Motor neuron (in vitro differentiated cells): Measurements from ENCODE around the gene SLC16A14. TPM values are rescaled to one million over a fixed set of nuclear protein-coding genes. Genes with fewer than 3 reads are reported as not detected.
A peak's percentile ranks its signal among the peaks of the same experiment; 100 is the strongest.

ENCODE experiments used
- ATAC-seq, 8 experiments: fragments of 200-7000 bp; cut with Tn5 transposase; replicated peaks in 6 of 8; 2 replicates each; pipeline ENCODE4 v1.8.0; 2021; ENCODE audit warnings: mild to moderate bottlenecking in 8 of 8, moderate library complexity in 8 of 8
- H3K27ac ChIP-seq, 2 donors: fragments of 250-450 bp; sonication (Bioruptor Pico); 2 replicates each; pipeline ENCODE4 v1.9.0; 2021; ENCODE audit warnings: antibody characterized with exemption in 2 of 2, mild to moderate bottlenecking in 2 of 2, moderate library complexity in 1 of 2
- H3K4me1 ChIP-seq, 2 donors: fragments of 250-450 bp; sonication (Bioruptor Pico); replicated peaks in 1 of 2; 2 replicates each; pipeline ENCODE4 v1.6.1; 2021; ENCODE audit warnings: antibody characterized with exemption in 2 of 2, mild to moderate bottlenecking in 2 of 2, moderate library complexity in 1 of 2
- H3K4me3 ChIP-seq, 5 donors: fragments of 250-450 bp; sonication (Bioruptor Pico); 2 replicates each; pipeline ENCODE4 v1.9.0; 2021; ENCODE audit warnings: antibody characterized with exemption in 5 of 5, mild to moderate bottlenecking in 5 of 5, moderate library complexity in 4 of 5
- WGBS, 10 experiments: fragments of 450-650 bp; shearing (Covaris generic); methylation state at CpG; one replicate each; pipeline ENCODE4 v1.0.0; 2022; 5-methylcytosine and 5-hydroxymethylcytosine counted together
- in situ Hi-C, 9 experiments: fragments of 400-800 bp; cut with MboI; loops; one replicate each; pipeline ENCODE4 v1.15.0; 2021; ENCODE audit warnings: low sequenced_read_pairs in 9 of 9, low pct_unique_long_range_greater_than_20kb in 2 of 9; ENCODE audit not compliant: unreplicated experiment in 9 of 9
- total RNA-seq, 8 experiments: library from RNA; unstranded; fragments of 300-600 nt; gene quantifications; 2 replicates each; pipeline versions ENCODE4 v1.2.3 to v1.2.4, GENCODE V29; 2022

The SLC16A14 gene
- total RNA-seq, 8 experiments from 2014 or later = 0.10 to 59.9 (median 26.5) TPM

DNA sequence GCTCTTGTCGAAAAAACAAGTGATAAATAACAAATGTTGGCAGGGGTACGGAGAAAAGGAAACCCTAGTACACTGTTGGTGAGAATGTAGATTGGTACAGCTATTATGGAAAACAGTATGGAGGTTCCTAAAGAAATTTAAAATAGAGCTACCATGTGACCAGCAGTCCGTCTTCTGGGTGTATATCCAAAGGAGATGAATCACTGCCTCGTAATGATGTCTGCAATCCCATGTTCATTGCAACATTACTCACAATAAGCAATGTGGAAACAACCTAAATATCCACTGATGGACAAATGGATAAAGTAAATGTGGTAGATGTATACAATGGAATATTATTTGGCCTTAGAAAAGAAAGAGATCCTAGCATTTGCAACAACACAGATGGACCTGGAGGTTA lies 50.6 kb downstream of the SLC16A14 start:
- ATAC-seq = peak in 1 of 8 experiments; percentile 48

GRCh38 chr2:230016844-230017243 lies 51.9 kb downstream of the SLC16A14 start:
- Histone ChIP-seq H3K4me1 (no peaks in the 10 kb centered on the region), H3K4me3 (no peak overlapping the region), H3K27ac (no peak overlapping the region)
- no peak for ATAC-seq
- in situ Hi-C loops = loop anchor here in 3 of 9 experiments (25.0 kb wide), 2 partner anchors 145 to 595 kb away; no protein-coding TSS in a partner anchor

More for the DNA sequence above, 50.6 kb downstream of the SLC16A14 start:
- in situ Hi-C loops = loop anchor here in 3 of 9 experiments (25.0 kb wide), 2 partner anchors 144 to 594 kb away; no protein-coding TSS in a partner anchor
- WGBS, 10 experiments = 0 to 100% (median 92%) methylated on average over 1 to 4 of the region's 4 CpGs; no CpG with 5 or more reads in 1 of the 10 experiments
- Histone ChIP-seq H3K4me1 (no peaks in the 10 kb centered on the region), H3K27ac (no peak overlapping the region), H3K4me3 (no peak overlapping the region)

DNA sequence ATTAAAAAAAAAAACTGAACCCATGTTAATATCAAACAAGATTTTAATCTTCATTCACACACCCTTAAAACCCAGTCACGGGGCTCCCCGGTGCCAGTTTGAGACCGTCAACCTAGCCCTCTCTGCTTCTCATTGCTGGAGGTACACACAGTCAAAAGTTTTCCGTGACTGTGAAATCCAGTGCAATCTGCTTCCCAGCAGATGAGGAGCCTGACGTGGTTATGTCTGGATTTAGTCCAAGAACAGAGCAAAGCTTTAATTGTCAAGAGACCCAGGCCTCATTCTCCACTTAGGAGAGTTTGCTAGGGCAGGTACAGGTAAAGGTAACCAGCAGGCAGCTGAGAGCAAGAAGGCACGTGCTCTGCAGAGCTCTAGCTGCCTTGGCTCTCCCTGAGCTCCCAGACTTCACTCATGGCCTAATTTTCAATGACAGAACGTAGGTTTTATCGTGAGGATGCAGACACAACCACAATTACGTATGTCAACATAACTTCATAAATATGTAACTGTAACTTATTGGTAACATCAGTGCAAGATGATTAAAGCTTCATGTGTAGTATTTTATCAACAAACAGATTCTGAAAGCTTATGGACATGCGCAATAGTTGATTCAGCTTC lies 56.3 kb downstream of the SLC16A14 start:
- no peaks in the 10 kb centered on the region for H3K4me1 ChIP-seq
- in situ Hi-C loops = loop anchor here in 3 of 9 experiments (25.0 kb wide), 2 partner anchors 150 to 600 kb away; no protein-coding TSS in a partner anchor
- WGBS, 10 experiments = 57 to 100% (median 91%) methylated on average over 1 to 9 of the region's 10 CpGs
- H3K4me3 ChIP-seq = no peak overlapping the region
- H3K27ac ChIP-seq = no peak overlapping the region
- no peak for ATAC-seq

- no peaks in the 10 kb centered on the region for H3K4me1 ChIP-seq
- no peak for ATAC-seq
Observed at GRCh38 chr2:230011617-230012016, 57.1 kb downstream of the SLC16A14 start.

DNA sequence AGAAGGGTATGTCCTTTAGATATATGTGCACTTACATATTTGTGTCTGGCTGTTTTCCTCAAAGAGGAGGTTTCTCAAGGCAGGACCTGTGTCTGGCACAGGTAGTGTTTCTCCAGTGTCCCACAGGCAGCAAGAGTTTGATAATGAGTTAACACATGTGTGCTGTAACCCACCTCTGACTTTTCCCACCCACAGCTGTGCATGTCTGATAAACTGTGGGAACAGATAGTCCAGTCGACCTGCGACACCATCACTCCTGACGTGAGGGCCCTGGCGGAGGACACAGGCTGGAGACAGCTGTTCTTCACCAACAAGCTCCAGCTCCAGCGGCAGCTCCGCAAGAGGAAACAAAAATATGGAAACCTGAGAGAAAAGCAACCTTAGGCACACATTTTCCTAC lies 58.2 kb downstream of the SLC16A14 start:
- no peak for ATAC-seq
- in situ Hi-C loops = loop anchor here in 3 of 9 experiments (25.0 kb wide), 2 partner anchors 152 to 602 kb away; no protein-coding TSS in a partner anchor
- WGBS, 10 experiments = 90 to 100% (median 94%) methylated on average over 2 to 6 of the region's 6 CpGs; no CpG with 5 or more reads in 5 of the 10 experiments

More at GRCh38 chr2:230011617-230012016, 57.1 kb downstream of the SLC16A14 start:
- H3K27ac ChIP-seq = no peak overlapping the region
- H3K4me3 ChIP-seq = no peak overlapping the region
- WGBS, 10 experiments = 100% methylated on average over 1 of the region's 1 CpG; no CpG with 5 or more reads in 5 of the 10 experiments
- in situ Hi-C loops = loop anchor here in 3 of 9 experiments (25.0 kb wide), 2 partner anchors 151 to 601 kb away; no protein-coding TSS in a partner anchor

DNA sequence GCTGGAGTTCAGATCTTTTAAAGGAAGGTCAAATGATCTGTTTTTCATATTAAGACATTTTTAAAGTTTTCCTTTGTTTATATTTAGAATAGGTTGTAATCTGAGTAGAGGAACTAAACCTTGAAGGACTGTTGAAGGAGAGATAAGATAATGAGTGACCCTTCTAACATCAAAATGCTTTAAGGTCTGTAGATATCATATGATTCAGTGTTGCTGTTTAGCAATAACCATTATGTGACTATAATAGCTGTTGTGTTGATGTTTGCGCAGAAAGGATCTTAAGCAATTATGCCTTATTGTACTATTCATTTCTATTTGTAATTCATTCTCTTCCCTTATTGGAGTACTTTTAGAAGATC lies 60.0 kb downstream of the SLC16A14 start:
- Histone ChIP-seq H3K4me3 (no peak overlapping the region), H3K4me1 (no peaks in the 10 kb centered on the region), H3K27ac (no peak overlapping the region)
- 78 to 100% (median 100%) methylated on average over 1 of the region's 1 CpG; no CpG with 5 or more reads in 4 of the 10 experiments for whole genome bisulfite sequencing, 10 experiments
- ATAC-seq = no peak
- in situ Hi-C loops = loop anchor here in 3 of 9 experiments (25.0 kb wide), 2 partner anchors 154 to 604 kb away; no protein-coding TSS in a partner anchor

More for the DNA sequence above, 58.2 kb downstream of the SLC16A14 start:
- Histone ChIP-seq H3K27ac (no peak overlapping the region), H3K4me1 (no peaks in the 10 kb centered on the region), H3K4me3 (no peak overlapping the region)

DNA sequence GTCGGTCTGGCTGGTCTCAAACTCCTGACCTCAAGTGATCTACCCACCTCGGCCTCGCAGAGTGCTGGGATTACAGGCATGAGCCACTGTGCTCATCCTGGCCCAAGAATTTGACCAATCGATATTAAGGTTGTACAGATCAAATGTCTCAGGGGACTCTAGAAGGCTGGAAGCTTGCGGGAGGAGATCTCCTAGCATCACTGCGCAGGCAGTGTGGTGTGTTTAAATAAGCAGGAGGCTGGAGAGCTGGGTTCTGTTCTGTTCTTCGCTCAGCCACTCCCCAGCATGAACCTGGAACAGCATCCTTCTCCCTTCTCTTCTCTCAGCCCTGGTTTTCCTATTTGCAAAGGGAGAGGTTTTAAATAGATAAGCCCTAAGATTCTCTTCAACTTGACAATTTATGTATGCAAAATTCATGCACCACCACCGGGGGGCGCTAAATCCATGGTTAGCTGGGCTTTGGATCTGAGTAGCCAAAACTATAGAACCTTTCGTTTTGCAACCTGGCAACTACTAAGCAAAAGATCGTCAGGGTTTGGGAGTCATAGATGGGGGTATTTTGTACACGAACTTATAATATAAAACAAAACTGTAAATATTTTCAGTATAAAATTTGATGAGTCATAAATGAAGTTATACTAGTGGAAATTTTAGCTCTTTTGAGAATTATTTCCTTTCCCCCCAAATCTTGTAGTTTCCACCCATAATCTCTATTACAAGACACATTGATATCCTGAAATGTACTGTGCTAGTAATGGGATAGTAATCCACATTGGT lies 60.6 kb downstream of the SLC16A14 start:
- in situ Hi-C loops = loop anchor here in 3 of 9 experiments (25.0 kb wide), 2 partner anchors 154 to 604 kb away; no protein-coding TSS in a partner anchor
- WGBS, 10 experiments = 0 to 100% (median 45%) methylated on average over 1 to 10 of the region's 12 CpGs
- ATAC-seq = peak in 4 of 8 experiments; percentile 22 to 82 (median 74)
- Histone ChIP-seq H3K4me1 (no peaks in the 10 kb centered on the region), H3K27ac (no peak overlapping the region), H3K4me3 (no peak overlapping the region)

DNA sequence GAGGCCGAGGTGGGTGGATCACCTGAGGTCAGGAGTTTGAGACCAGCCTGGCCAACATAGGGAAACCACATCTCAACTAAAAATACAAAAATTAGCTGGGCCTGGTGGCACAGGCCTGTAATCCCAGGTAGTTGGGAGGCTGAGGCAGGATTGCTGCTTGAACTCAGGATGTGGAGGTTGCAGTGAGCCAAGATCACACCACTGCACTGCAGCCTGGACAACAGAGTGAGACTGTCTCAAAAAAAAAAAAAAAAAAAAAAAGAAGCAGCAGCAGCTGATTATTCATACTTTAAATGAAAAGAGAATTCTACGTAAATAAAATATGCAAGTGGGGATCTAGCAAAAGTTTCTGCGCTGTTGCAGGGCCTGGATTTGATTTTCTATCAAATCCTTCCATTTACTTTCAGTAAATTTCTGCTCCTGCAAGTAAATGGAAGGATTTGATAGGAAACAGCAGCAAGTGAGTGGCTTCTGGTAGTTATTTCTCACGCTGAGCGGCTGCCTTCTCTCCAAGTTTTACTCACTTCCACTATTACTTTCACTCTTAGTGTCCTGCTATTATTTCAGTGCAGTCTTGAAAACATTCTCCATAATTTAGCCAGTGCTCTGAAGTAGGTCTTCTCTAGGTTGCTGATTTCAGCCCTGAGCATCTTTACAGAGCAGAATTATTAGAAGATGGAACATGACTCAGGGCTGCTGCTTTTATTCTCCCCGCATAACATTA lies 68.4 kb downstream of the SLC16A14 start:
- in situ Hi-C loops = loop anchor here in 3 of 9 experiments (25.0 kb wide), 2 partner anchors 162 to 612 kb away; no protein-coding TSS in a partner anchor
- Histone ChIP-seq H3K4me3 (no peak overlapping the region), H3K4me1 (no peaks in the 10 kb centered on the region), H3K27ac (no peak overlapping the region)
- ATAC-seq = peak in 1 of 8 experiments; percentile 29
- WGBS, 10 experiments = 59 to 100% (median 96%) methylated on average over 1 to 5 of the region's 6 CpGs; no CpG with 5 or more reads in 1 of the 10 experiments

DNA sequence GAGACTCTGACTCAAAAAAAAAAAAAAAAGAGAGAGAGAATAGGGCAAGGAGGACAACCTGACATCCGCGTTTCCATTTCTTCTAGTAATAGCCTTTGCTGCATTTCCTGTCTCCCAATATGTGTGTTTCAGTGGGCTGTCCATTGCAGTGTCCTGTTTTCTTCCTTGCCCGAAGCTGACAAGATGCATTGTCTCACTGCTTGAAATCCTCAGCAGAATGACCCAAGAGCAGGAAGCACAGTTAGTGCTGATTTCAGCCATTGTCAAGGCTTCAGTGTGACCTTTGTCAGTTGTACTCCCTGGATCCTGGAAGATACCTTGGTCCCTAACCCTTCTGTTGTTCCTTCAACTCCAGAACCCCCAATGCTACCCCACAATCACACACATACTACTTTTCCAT lies 71.2 kb downstream of the SLC16A14 start:
- Histone ChIP-seq H3K27ac (no peak overlapping the region), H3K4me3 (no peak overlapping the region), H3K4me1 (no peaks in the 10 kb centered on the region)
- in situ Hi-C loops = no loop called here
- 88 to 100% (median 100%) methylated on average over 1 to 3 of the region's 3 CpGs; no CpG with 5 or more reads in 6 of the 10 experiments for WGBS, 10 experiments
- no peak for ATAC-seq

DNA sequence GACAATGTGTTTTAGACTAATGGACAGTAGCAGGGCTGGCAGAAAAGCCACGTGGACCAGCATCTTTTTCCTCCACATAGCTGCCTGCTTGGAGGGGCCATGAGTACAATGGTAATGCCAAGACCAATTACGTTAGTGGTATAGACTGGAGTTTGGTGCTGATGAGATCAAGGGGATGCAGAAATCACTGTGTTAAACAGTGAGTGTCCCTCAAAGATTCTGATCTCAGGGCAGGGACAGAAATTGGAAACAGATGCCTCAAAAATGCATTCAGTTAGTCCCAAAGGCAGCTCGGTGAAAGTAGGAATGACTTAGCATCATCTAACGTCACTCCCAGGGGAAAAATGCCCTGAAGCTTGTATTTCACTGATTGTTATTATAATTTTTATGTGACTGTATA lies 72.4 kb downstream of the SLC16A14 start:
- in situ Hi-C loops = no loop called here
- 0 to 100% (median 61%) methylated on average over 1 to 4 of the region's 4 CpGs; no CpG with 5 or more reads in 2 of the 10 experiments for WGBS, 10 experiments
- no peak overlapping the region for H3K4me3 ChIP-seq
- no peak overlapping the region for H3K27ac ChIP-seq
- ATAC-seq = peak in 2 of 8 experiments; percentile 92 to 98
- H3K4me1 ChIP-seq = no peaks in the 10 kb centered on the region

DNA sequence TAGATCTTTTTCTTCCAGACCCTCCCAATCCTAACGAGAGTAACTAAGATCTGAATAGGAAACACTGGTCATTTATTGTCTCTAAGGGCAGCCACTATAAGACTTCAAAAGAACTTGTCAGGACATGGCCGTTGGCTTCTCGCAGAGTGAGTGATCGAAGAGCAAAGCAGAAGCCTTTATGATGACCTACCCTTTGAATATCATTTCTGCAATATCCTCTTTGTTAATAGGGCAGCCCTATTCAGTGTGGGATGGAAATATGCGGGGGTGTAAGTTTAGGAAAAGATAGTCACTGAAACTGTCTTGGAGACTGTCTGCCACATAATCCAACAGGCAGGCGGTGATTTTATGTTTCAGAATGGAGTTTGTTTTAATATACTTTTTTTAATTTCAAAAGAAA lies 75.5 kb downstream of the SLC16A14 start:
- ATAC-seq = no peak
- in situ Hi-C loops = no loop called here
- H3K27ac ChIP-seq = no peak overlapping the region
- H3K4me1 ChIP-seq = no peaks in the 10 kb centered on the region
- WGBS, 10 experiments = 40 to 93% (median 84%) methylated on average over 1 to 6 of the region's 6 CpGs
- H3K4me3 ChIP-seq = no peak overlapping the region
